GM23338 (cell line): Measurements from ENCODE around the gene ALG5.

Experiments used
- EZH2 ChIP-seq: fragments of 200-600 bp; sonication (generic); IDR thresholded peaks from one replicate; pipeline ENCODE4 v1.8.0; 2017; ENCODE audit warnings: antibody characterized with exemption, mild to moderate bottlenecking, low read depth; ENCODE audit not compliant: unreplicated experiment
- EZH2phosphoT487 ChIP-seq: fragments of 200-600 bp; sonication (generic); IDR thresholded peaks from one replicate; pipeline ENCODE4 v1.8.1; 2018; ENCODE audit warnings: antibody characterized with exemption; ENCODE audit not compliant: unreplicated experiment
- POLR2AphosphoS5 ChIP-seq: IDR thresholded peaks from 2 replicates; pipeline ENCODE4 v1.6.1; 2016; ENCODE audit warnings: antibody characterized with exemption, low read depth
- REST ChIP-seq: IDR thresholded peaks from one replicate; pipeline ENCODE4 v1.6.1; 2018; ENCODE audit warnings: antibody characterized with exemption; ENCODE audit not compliant: unreplicated experiment
- ZNF331 ChIP-seq: fragments of 250-450 bp; sonication (Bioruptor Pico); IDR thresholded peaks from 2 replicates; pipeline ENCODE4 v1.5.0; 2020; ENCODE audit warnings: low read depth, mild to moderate bottlenecking, moderate library complexity
- TF ChIP-seq, protein P1 (sequence below), 2 experiments: fragments of 200-600 bp in 1 of 2; sonication (generic) in 1 of 2; conservative IDR thresholded peaks; 2 replicates each; pipeline versions ENCODE4 v1.5.1 to v1.6.1; 2016 to 2017; ENCODE audit warnings: antibody characterized with exemption in 2 of 2, low read depth in 2 of 2, mild to moderate bottlenecking in 2 of 2, moderate library complexity in 1 of 2

- TF ChIP-seq, protein P1, sequence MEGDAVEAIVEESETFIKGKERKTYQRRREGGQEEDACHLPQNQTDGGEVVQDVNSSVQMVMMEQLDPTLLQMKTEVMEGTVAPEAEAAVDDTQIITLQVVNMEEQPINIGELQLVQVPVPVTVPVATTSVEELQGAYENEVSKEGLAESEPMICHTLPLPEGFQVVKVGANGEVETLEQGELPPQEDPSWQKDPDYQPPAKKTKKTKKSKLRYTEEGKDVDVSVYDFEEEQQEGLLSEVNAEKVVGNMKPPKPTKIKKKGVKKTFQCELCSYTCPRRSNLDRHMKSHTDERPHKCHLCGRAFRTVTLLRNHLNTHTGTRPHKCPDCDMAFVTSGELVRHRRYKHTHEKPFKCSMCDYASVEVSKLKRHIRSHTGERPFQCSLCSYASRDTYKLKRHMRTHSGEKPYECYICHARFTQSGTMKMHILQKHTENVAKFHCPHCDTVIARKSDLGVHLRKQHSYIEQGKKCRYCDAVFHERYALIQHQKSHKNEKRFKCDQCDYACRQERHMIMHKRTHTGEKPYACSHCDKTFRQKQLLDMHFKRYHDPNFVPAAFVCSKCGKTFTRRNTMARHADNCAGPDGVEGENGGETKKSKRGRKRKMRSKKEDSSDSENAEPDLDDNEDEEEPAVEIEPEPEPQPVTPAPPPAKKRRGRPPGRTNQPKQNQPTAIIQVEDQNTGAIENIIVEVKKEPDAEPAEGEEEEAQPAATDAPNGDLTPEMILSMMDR (conservative IDR thresholded peaks at IDR 0.05; ENCODE audit: low read depth in 2 of 2): no peak
- TF ChIP-seq REST (no peak), ZNF331 (CRISPR knock-in tag) (no peak), EZH2phosphoT487 (no peak), EZH2 (no peak), POLR2AphosphoS5 (no peak)
Measured at GRCh38 chr13:36903925-36904595, 95.1 kb downstream of the ALG5 start.
